HG02943 (cell line): ENCODE measurements around the gene IRF2.
"Not testable (repeated sequence)": the region's sequence is repeated elsewhere in the genome, so short reads cannot be mapped to it uniquely, and the experiment has no call there.

Source experiments
- ATAC-seq: cut with Tn5 transposase; IDR thresholded peaks from one replicate; pipeline ENCODE4 v1.9.1; 2021; ENCODE audit warnings: mild to moderate bottlenecking, low read depth, moderate library complexity; ENCODE audit not compliant: unreplicated experiment

IRF2 gene

GRCh38 chr4:184350213-184350817 is 124.0 kb downstream of the IRF2 start:
- ATAC-seq: no peak

GRCh38 chr4:184349283-184350039 is 124.9 kb downstream of the IRF2 start:
- no peak for ATAC-seq

- no peak for ATAC-seq
These were observed 125.8 kb downstream of the IRF2 start for GRCh38 chr4:184348311-184349233.

- peak; percentile 56 for ATAC-seq
These were observed 126.8 kb downstream of the IRF2 start for GRCh38 chr4:184347251-184348239.

GRCh38 chr4:184346682-184347081 is 127.7 kb downstream of the IRF2 start:
- ATAC-seq: no peak

- not testable (repeated sequence) for ATAC-seq
These were observed 128.1 kb downstream of the IRF2 start for GRCh38 chr4:184346273-184346672.

GRCh38 chr4:184345573-184345922 is 128.8 kb downstream of the IRF2 start:
- ATAC-seq: no peak

- no peak for ATAC-seq
These were observed 129.3 kb downstream of the IRF2 start for GRCh38 chr4:184344899-184345572.

- ATAC-seq: no peak
These were observed 129.9 kb downstream of the IRF2 start for GRCh38 chr4:184344435-184344834.

- peak; percentile 43 for ATAC-seq
These were observed 130.7 kb downstream of the IRF2 start for GRCh38 chr4:184343502-184344177.

GRCh38 chr4:184342857-184343237 is 131.5 kb downstream of the IRF2 start:
- not testable (repeated sequence) for ATAC-seq

GRCh38 chr4:184342167-184342856 is 132.0 kb downstream of the IRF2 start:
- ATAC-seq: no peak

GRCh38 chr4:184339398-184340193 is 134.8 kb downstream of the IRF2 start:
- not testable (repeated sequence) for ATAC-seq

- no peak for ATAC-seq
These were observed 136.4 kb downstream of the IRF2 start for GRCh38 chr4:184337907-184338306.
